AG09319 (cell line): ENCODE results near the gene SCN1B.

Experiments used
- DNase-seq: peaks from one replicate; pipeline ENCODE4 v3.0.0-alpha.2; 2010; ENCODE audit warnings: low read depth; ENCODE audit errors: extremely low read depth
- CTCF ChIP-seq: IDR thresholded peaks from 2 replicates; pipeline ENCODE4 v1.5.1; 2011; ENCODE audit warnings: low read depth, mild to moderate bottlenecking, inconsistent platforms, low read length, moderate library complexity

Gene SCN1B

GRCh38 chr19:35052599-35053190 lies 22.4 kb downstream of the SCN1B start:
- TF ChIP-seq CTCF, result no peak

GRCh38 chr19:35053667-35054293 lies 23.5 kb downstream of the SCN1B start:
- no peak for DNase-seq
- no peak for TF ChIP-seq CTCF

More at GRCh38 chr19:35052599-35053190, 22.4 kb downstream of the SCN1B start:
- DNase-seq, result no peak

- DNase-seq, result no peak
- TF ChIP-seq CTCF, result no peak
These were observed 24.4 kb downstream of the SCN1B start for GRCh38 chr19:35054626-35055025.

- DNase-seq, result no peak
- no peak for TF ChIP-seq CTCF
These were observed 25.5 kb downstream of the SCN1B start for GRCh38 chr19:35055715-35056179.

- DNase-seq, result no peak
- no peak for TF ChIP-seq CTCF
These were observed 26.3 kb downstream of the SCN1B start for GRCh38 chr19:35056513-35057063.

GRCh38 chr19:35058370-35058769 lies 28.1 kb downstream of the SCN1B start:
- no peak for TF ChIP-seq CTCF
- DNase-seq, result no peak
